H1 (cell line): Measurements from ENCODE around the gene TM4SF1.

Experiments used
- BACH1 ChIP-seq: IDR thresholded peaks from 2 replicates; pipeline ENCODE4 v1.6.1; 2012; ENCODE audit warnings: low read length, improper control_type of control experiment
- CREB1 ChIP-seq: IDR thresholded peaks from 2 replicates; pipeline ENCODE4 v1.6.1; 2012; ENCODE audit warnings: inconsistent platforms
- CTCF ChIP-seq, 3 experiments: IDR thresholded peaks; 1 replicate in 2 of 3; 2 replicates in 1 of 3; pipeline versions ENCODE4 v1.5.1 to v1.6.1; 2011; ENCODE audit warnings: low read length in 3 of 3, mild to moderate bottlenecking in 3 of 3, inconsistent platforms in 2 of 3, low read depth in 1 of 3, moderate library complexity in 1 of 3; ENCODE audit not compliant: insufficient read depth in 1 of 3; ENCODE audit errors: control extremely low read depth in 1 of 3
- GTF2F1 ChIP-seq: IDR thresholded peaks from 2 replicates; pipeline ENCODE4 v1.6.1; 2012; ENCODE audit warnings: low read depth, low read length, improper control_type of control experiment, borderline replicate concordance
- MAX ChIP-seq: IDR thresholded peaks from 2 replicates; pipeline ENCODE4 v1.6.1; 2012; ENCODE audit warnings: inconsistent platforms
- POLR2A ChIP-seq, 2 experiments: IDR thresholded peaks; 1 replicate in 1 of 2; 2 replicates in 1 of 2; pipeline ENCODE4 v1.6.1; 2011; ENCODE audit warnings: low read depth in 2 of 2, low read length in 2 of 2, mild to moderate bottlenecking in 2 of 2; ENCODE audit errors: control extremely low read depth in 1 of 2
- POLR2AphosphoS5 ChIP-seq: IDR thresholded peaks from 2 replicates; pipeline ENCODE4 v1.6.1; 2011; ENCODE audit warnings: low read depth, low read length
- RAD21 ChIP-seq, 2 experiments: IDR thresholded peaks in 1 of 2; conservative IDR thresholded peaks in 1 of 2; 2 replicates each; pipeline ENCODE4 v1.6.1; 2011; ENCODE audit warnings: low read depth in 2 of 2, low read length in 2 of 2, improper control_type of control experiment in 1 of 2, inconsistent platforms in 1 of 2, mild to moderate bottlenecking in 1 of 2, moderate library complexity in 1 of 2
- SIN3A ChIP-seq, 2 experiments: IDR thresholded peaks in 1 of 2; conservative IDR thresholded peaks in 1 of 2; 2 replicates each; pipeline ENCODE4 v1.6.1; 2011 to 2012; ENCODE audit warnings: low read length in 2 of 2, improper control_type of control experiment in 1 of 2, low read depth in 1 of 2, mild to moderate bottlenecking in 1 of 2
- TAF1 ChIP-seq: IDR thresholded peaks from 2 replicates; pipeline ENCODE4 v1.6.1; 2011; ENCODE audit warnings: mild to moderate bottlenecking, low read depth, low read length
- TCF12 ChIP-seq: IDR thresholded peaks from 2 replicates; pipeline ENCODE4 v1.6.1; 2011; ENCODE audit warnings: low read depth, mild to moderate bottlenecking, low read length
- ZNF274 ChIP-seq: IDR thresholded peaks from 2 replicates; pipeline ENCODE4 v1.7.0; 2012; ENCODE audit warnings: low read length, borderline replicate concordance; ENCODE audit errors: extremely low read depth

DNA sequence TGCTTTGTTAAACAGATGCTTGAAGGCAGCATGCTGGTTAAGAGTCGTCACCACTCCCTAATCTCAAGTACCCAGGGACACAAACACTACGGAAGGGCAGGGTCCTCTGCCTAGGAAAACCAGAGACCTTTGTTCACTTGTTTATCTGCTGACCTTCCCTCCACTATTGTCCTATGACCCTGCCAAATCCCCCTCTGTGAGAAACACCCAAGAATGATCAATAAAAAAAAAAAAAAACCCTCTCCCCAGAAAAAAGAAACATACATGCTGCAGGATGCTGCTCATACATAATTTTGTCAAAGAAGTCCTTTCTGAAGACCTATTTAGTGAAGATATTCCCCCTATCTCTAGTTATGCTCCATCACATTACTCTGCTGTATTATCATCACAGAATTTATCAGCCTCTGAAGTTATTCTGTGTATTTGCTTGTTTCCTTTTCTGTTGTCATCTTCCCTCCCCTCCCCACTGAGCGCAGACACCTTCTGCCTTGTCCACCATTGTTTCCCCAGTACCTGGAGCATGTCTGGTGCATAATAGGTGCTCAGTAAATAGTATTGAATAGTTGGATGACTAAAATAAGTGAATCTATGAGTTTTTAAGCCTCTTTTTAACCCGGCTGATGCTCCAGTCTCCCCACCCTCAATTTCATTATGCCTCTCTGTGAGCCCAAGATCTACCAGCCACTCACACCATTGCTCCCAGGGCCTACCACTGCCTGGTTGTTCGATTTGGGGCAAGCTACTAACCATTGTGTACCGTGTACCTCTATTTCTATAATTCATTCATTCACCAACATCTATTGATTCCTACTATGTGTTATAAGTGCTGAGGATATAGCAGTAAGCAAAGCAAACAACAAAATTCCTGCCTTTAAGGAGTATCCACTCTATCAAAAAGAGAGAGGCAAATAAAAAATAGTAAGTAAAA is 4.0 kb upstream of the TM4SF1 start:
- TF ChIP-seq CTCF (IDR thresholded peaks at IDR 0.05; ENCODE audit: control extremely low read depth in 1 of 3, insufficient read depth in 1 of 3, low read depth in 1 of 3, low read length in 3 of 3) (no peak), RAD21 (IDR thresholded peaks at IDR 0.05 in 1 of 2, conservative IDR thresholded peaks at IDR 0.05 in 1 of 2; ENCODE audit: low read depth in 2 of 2, low read length in 2 of 2) (no peak), ZNF274 (no peak), TAF1 (no peak), POLR2A (IDR thresholded peaks at IDR 0.05; ENCODE audit: control extremely low read depth in 1 of 2, low read depth in 2 of 2, low read length in 2 of 2) (no peak), POLR2AphosphoS5 (no peak), GTF2F1 (no peak), MAX (no peak), CREB1 (no peak), BACH1 (no peak), TCF12 (no peak), SIN3A (conservative IDR thresholded peaks at IDR 0.05 in 1 of 2, IDR thresholded peaks at IDR 0.05 in 1 of 2; ENCODE audit: low read depth in 1 of 2, low read length in 2 of 2) (no peak)
